Endothelial cell of umbilical vein (primary cell): Measurements from ENCODE around the gene TRIM29. TPM values are rescaled to one million over a fixed set of nuclear protein-coding genes. Genes with fewer than 3 reads are reported as not detected.

Source experiments
- BruUV-seq: library from RNA; stranded (reverse); fragments of 400-500 nt; replicated peaks from 2 replicates; lab custom pipeline; 2021; lab: Mats Ljungman, UMichigan
- CTCF ChIA-PET: fragments of 300-600, 350-600 bp; sonication (Branson Sonifier 250); formaldehyde crosslinking; loops from one replicate; lab custom pipeline; 2021; ENCODE audit warnings: antibody characterized with exemption, inconsistent platforms; lab: Charles Lee
- POLR2A ChIA-PET: fragments of 300-600, 350-600 bp; sonication (Branson Sonifier 250); formaldehyde crosslinking; loops from one replicate; lab custom pipeline; 2021; ENCODE audit warnings: antibody characterized with exemption, inconsistent platforms; lab: Charles Lee
- DNase-seq: peaks from one replicate; pipeline ENCODE4 v3.0.0-alpha.2; 2011; ENCODE audit warnings: low read depth, low spot score
- FAIRE-seq: peaks from 2 replicates; lab custom pipeline; 2011; peaks lifted over from hg19 to GRCh38; lab: Jason Lieb, UNC
- H2AFZ ChIP-seq: 2 replicates; pipeline ENCODE4 v1.6.0; 2012; ENCODE audit warnings: low read depth, low read length, control low read depth, inconsistent platforms
- H3K27ac ChIP-seq: 2 replicates; pipeline ENCODE4 v1.5.1; 2011; ENCODE audit warnings: low read depth, mild to moderate bottlenecking, control low read depth, low read length, moderate library complexity; ENCODE audit not compliant: insufficient read depth
- H3K27me3 ChIP-seq, 2 experiments: 2 replicates each; pipeline versions ENCODE4 v1.6.0 to v1.6.1; 2011; ENCODE audit warnings: low read length in 2 of 2, mixed read lengths in 1 of 2; ENCODE audit not compliant: control insufficient read depth in 2 of 2, insufficient read depth in 2 of 2
- H3K36me3 ChIP-seq, 2 experiments: 2 replicates in 1 of 2; 3 replicates in 1 of 2; pipeline ENCODE4 v1.5.1; 2011; ENCODE audit warnings: low read length in 2 of 2, mild to moderate bottlenecking in 1 of 2, moderate library complexity in 1 of 2; ENCODE audit not compliant: control insufficient read depth in 2 of 2, insufficient read depth in 2 of 2; ENCODE audit errors: extremely low read depth in 1 of 2
- H3K4me1 ChIP-seq: 3 replicates; pipeline ENCODE4 v1.5.1; 2011; ENCODE audit warnings: mild to moderate bottlenecking, low read length; ENCODE audit not compliant: control insufficient read depth, insufficient read depth; ENCODE audit errors: extremely low read depth
- H3K4me2 ChIP-seq: 2 replicates; pipeline ENCODE4 v1.6.1; 2011; ENCODE audit warnings: low read length, control low read depth, mixed read lengths; ENCODE audit not compliant: insufficient read depth
- H3K4me3 ChIP-seq, 3 experiments: fragments of 200-600 bp in 1 of 3; sonication (generic), shearing (Covaris generic) in 1 of 3; replicated peaks in 1 of 3; 2 replicates each; pipeline ENCODE4 v1.5.1; 2011 to 2016; ENCODE audit warnings: control low read depth in 3 of 3, low read length in 3 of 3, mild to moderate bottlenecking in 2 of 3, inconsistent platforms in 1 of 3, low read depth in 1 of 3, moderate library complexity in 1 of 3; ENCODE audit not compliant: insufficient read depth in 1 of 3
- H3K79me2 ChIP-seq: 2 replicates; pipeline ENCODE4 v1.6.0; 2012; ENCODE audit warnings: low read length, inconsistent platforms; ENCODE audit not compliant: control insufficient read depth, insufficient read depth
- H3K9ac ChIP-seq: replicated peaks from 2 replicates; pipeline ENCODE3; 2011; ENCODE audit warnings: low read length, control low read depth; ENCODE audit not compliant: insufficient read depth; ENCODE audit errors: extremely low read depth
- H3K9me1 ChIP-seq: replicated peaks from 3 replicates; pipeline ENCODE4 v1.6.0; 2011; ENCODE audit warnings: mild to moderate bottlenecking, low read length; ENCODE audit not compliant: control insufficient read depth, insufficient read depth; ENCODE audit errors: extremely low read depth
- H3K9me3 ChIP-seq: replicated peaks from 2 replicates; pipeline ENCODE4 v1.5.1; 2012; ENCODE audit warnings: low read length, inconsistent platforms; ENCODE audit not compliant: control insufficient read depth, insufficient read depth
- H4K20me1 ChIP-seq: replicated peaks from 2 replicates; pipeline ENCODE3; 2011; ENCODE audit warnings: mild to moderate bottlenecking, low read length; ENCODE audit not compliant: control insufficient read depth, insufficient read depth; ENCODE audit errors: extremely low read depth
- CTCF ChIP-seq, 2 donors: IDR thresholded peaks; 1 replicate in 1 of 2; 2 replicates in 1 of 2; pipeline ENCODE4 v1.5.1; 2011; ENCODE audit warnings: low read length in 2 of 2, mild to moderate bottlenecking in 2 of 2, moderate library complexity in 2 of 2, control low read depth in 1 of 2, inconsistent platforms in 1 of 2, low read depth in 1 of 2; ENCODE audit not compliant: insufficient read depth in 1 of 2; ENCODE audit errors: extremely low read depth in 1 of 2
- EZH2 ChIP-seq: IDR thresholded peaks from 2 replicates; pipeline ENCODE4 v1.6.1; 2012; ENCODE audit warnings: borderline replicate concordance, low read depth, mild to moderate bottlenecking, moderate library complexity, low read length, inconsistent platforms; ENCODE audit not compliant: severe bottlenecking
- FOS ChIP-seq: IDR thresholded peaks from 2 replicates; pipeline ENCODE4 v1.6.1; 2011; ENCODE audit warnings: mild to moderate bottlenecking, low read length, moderate library complexity, borderline replicate concordance; ENCODE audit not compliant: insufficient read depth
- GATA2 ChIP-seq: IDR thresholded peaks from 2 replicates; pipeline ENCODE4 v1.7.0; 2011; ENCODE audit warnings: low read depth, mild to moderate bottlenecking, moderate library complexity, mixed read lengths, low read length; ENCODE audit not compliant: insufficient read length, insufficient read depth
- JUN ChIP-seq: IDR thresholded peaks from 2 replicates; pipeline ENCODE4 v1.6.1; 2011; ENCODE audit warnings: borderline replicate concordance, low read depth; ENCODE audit not compliant: insufficient read length, insufficient read depth
- MAX ChIP-seq: IDR thresholded peaks from 2 replicates; pipeline ENCODE4 v1.6.1; 2011; ENCODE audit not compliant: insufficient read depth, insufficient read length
- MYC ChIP-seq: IDR thresholded peaks from one replicate; pipeline ENCODE4 v1.6.1; 2011; ENCODE audit warnings: mild to moderate bottlenecking, low read depth, low read length
- POLR2A ChIP-seq: IDR thresholded peaks from 2 replicates; pipeline ENCODE4 v1.6.1; 2012; ENCODE audit warnings: low read depth, mild to moderate bottlenecking, control low read depth, low read length
- POLR2AphosphoS5 ChIP-seq: IDR thresholded peaks from 2 replicates; pipeline ENCODE4 v1.6.1; 2012; ENCODE audit warnings: low read depth, mild to moderate bottlenecking, control low read depth, low read length, moderate library complexity; ENCODE audit not compliant: insufficient read depth
- dilution Hi-C: fragments of 300-500 bp; cut with MboI; formaldehyde crosslinking; loops from one replicate; pipeline ENCODE4 v1.15.0; 2019; ENCODE audit warnings: low sequenced_read_pairs; ENCODE audit not compliant: extremely low pct_ligation_motif_present
- intact Hi-C: fragments of 100-400 bp; cut with micrococcal nuclease; formaldehyde crosslinking; loops from one replicate; pipeline ENCODE4 v1.10.0; 2022
- polyA plus RNA-seq, 4 experiments: library from polyadenylated mRNA; depleted of rRNA in 3 of 4; stranded (reverse) in 3 of 4; unstranded in 1 of 4; fragments of >200 nt; gene quantifications; 2 replicates each; pipeline versions ENCODE4 v1.2.1 to v1.2.3, GENCODE V29; 2011 to 2012; ENCODE audit warnings: missing spikeins in 1 of 4
- total RNA-seq: library from RNA; stranded (reverse); gene quantifications from 2 replicates; pipeline ENCODE4 v1.2.3, GENCODE V29; 2021

Gene TRIM29
- total and polyA plus RNA-seq, 2 donors (not counting 3 experiments of a cell fraction or from before 2014, with no cell fraction given) = not detected

GRCh38 chr11:120089036-120090001, 48.6 kb downstream of the TRIM29 start:
- DNase-seq (no peak), FAIRE-seq (no peak)
- H3K4me1 ChIP-seq = no peaks in the 10 kb centered on the region
- no peaks in the 10 kb centered on the region for H4K20me1 ChIP-seq
- TF ChIP-seq POLR2A (no peak), POLR2AphosphoS5 (no peak), GATA2 (no peak), FOS (no peak), JUN (no peak), MYC (no peak), CTCF (IDR thresholded peaks at IDR 0.05; ENCODE audit: extremely low read depth in 1 of 2, insufficient read depth in 1 of 2, low read depth in 1 of 2, low read length in 2 of 2) (no peak), EZH2 (no peak), MAX (no peak)
- dilution Hi-C loops (no loop called here), intact Hi-C loops (no loop called here)
- H3K9me1 ChIP-seq = no peaks in the 10 kb centered on the region
- ChIA-PET POLR2A (no interaction called here), CTCF (interaction anchor here (1.6 kb wide), 1 partner anchor 19 kb away, joined by 5 read pairs; no protein-coding TSS in a partner anchor)
- no peak overlapping the region for H2AFZ ChIP-seq
- H3K79me2 ChIP-seq = no peaks in the 10 kb centered on the region
- no peak overlapping the region for H3K4me3 ChIP-seq
- no peak overlapping the region for H3K4me2 ChIP-seq
- no TSS peak for BruUV-seq
- no peak overlapping the region for H3K27ac ChIP-seq
- no peaks in the 10 kb centered on the region for H3K36me3 ChIP-seq
- H3K9me3 ChIP-seq = peaks cover 4% of the 10 kb centered on the region
- no peak overlapping the region for H3K9ac ChIP-seq
- H3K27me3 ChIP-seq = no peaks in the 10 kb centered on the region
